HCT116 (cell line): Measurements from ENCODE around the gene LGALS9. TPM values are rescaled to one million over a fixed set of nuclear protein-coding genes. Genes with fewer than 3 reads are reported as not detected.

Experiments used
- ATAC-seq: fragments of 200-7000 bp; cut with Tn5 transposase; 2 replicates; pipeline ENCODE4 v1.9.1; 2020; ENCODE audit warnings: mild to moderate bottlenecking, moderate library complexity
- BruUV-seq: library from RNA; stranded (reverse); fragments of 400-500 nt; replicated peaks from 2 replicates; lab custom pipeline; 2021; lab: Mats Ljungman, UMichigan
- CTCF ChIA-PET: fragments of 300-600 bp; sonication (Branson Sonifier 250); formaldehyde crosslinking; loops from one replicate; lab custom pipeline; 2021; ENCODE audit warnings: antibody characterized with exemption; lab: Charles Lee
- POLR2A ChIA-PET: fragments of 300-600, 350-600 bp; sonication (Branson Sonifier 250); formaldehyde crosslinking; loops from one replicate; lab custom pipeline; 2021; ENCODE audit warnings: antibody characterized with exemption; lab: Charles Lee
- RAD21 ChIA-PET, 2 experiments: fragments of 300-600 bp; sonication (Branson Sonifier 250); formaldehyde crosslinking; loops; one replicate each; lab custom pipeline; 2023; ENCODE audit warnings: low total read pairs in 2 of 2; ENCODE audit not compliant: uncharacterized antibody in 2 of 2, unreplicated experiment in 2 of 2, low non-redundant PET in 1 of 2; lab: Charles Lee
- DNase-seq: peaks from one replicate; pipeline ENCODE4 v3.0.0-alpha.2; 2010; ENCODE audit warnings: low read depth, low spot score
- H2AFZ ChIP-seq: fragments of 200-600 bp; shearing (Covaris generic), sonication (generic); 2 replicates; pipeline ENCODE4 v1.6.1; 2017; ENCODE audit warnings: low read depth, mixed run types, mixed read lengths, antibody characterized with exemption, low read length; ENCODE audit not compliant: poor library complexity, severe bottlenecking
- H3K27ac ChIP-seq: 2 replicates; pipeline ENCODE4 v1.5.1; 2012; ENCODE audit warnings: low read depth, low read length
- H3K27me3 ChIP-seq: fragments of 200-600 bp; sonication (generic); 2 replicates; pipeline ENCODE4 v1.6.1; 2016; ENCODE audit warnings: mixed run types, low read length, mixed read lengths; ENCODE audit not compliant: insufficient read depth
- H3K36me3 ChIP-seq, 2 experiments: fragments of 200-500 bp in 1 of 2; fragments of 200-600 bp in 1 of 2; sonication (Bioruptor generic) in 1 of 2; sonication (generic) in 1 of 2; 2 replicates each; pipeline versions ENCODE4 v1.5.1 to v1.6.1; 2014 to 2016; ENCODE audit warnings: low read length in 2 of 2, inconsistent platforms in 1 of 2, mixed read lengths in 1 of 2, mixed run types in 1 of 2; ENCODE audit not compliant: insufficient read depth in 2 of 2, control insufficient read depth in 1 of 2
- H3K4me1 ChIP-seq, 2 experiments: fragments of 200-600 bp in 1 of 2; sonication (generic) in 1 of 2; 2 replicates each; pipeline versions ENCODE4 v1.5.1 to v1.6.1; 2012 to 2017; ENCODE audit warnings: low read length in 2 of 2, inconsistent platforms in 1 of 2, mild to moderate bottlenecking in 1 of 2, mixed read lengths in 1 of 2, mixed run types in 1 of 2, moderate library complexity in 1 of 2; ENCODE audit not compliant: insufficient read depth in 2 of 2, control insufficient read depth in 1 of 2
- H3K4me2 ChIP-seq: fragments of 200-600 bp; sonication (generic); 2 replicates; pipeline ENCODE4 v1.6.1; 2017; ENCODE audit warnings: mixed run types, low read length, mixed read lengths
- H3K4me3 ChIP-seq, 2 experiments: fragments of 200-600 bp in 1 of 2; sonication (generic) in 1 of 2; replicated peaks in 1 of 2; 2 replicates each; pipeline ENCODE4 v1.5.1; 2011 to 2016; ENCODE audit warnings: low read length in 2 of 2, control low read depth in 1 of 2, low read depth in 1 of 2, mild to moderate bottlenecking in 1 of 2, mixed read lengths in 1 of 2, mixed run types in 1 of 2
- H3K79me2 ChIP-seq: fragments of 200-600 bp; sonication (generic); 2 replicates; pipeline ENCODE4 v1.6.1; 2017; ENCODE audit warnings: mild to moderate bottlenecking, mixed run types, low read length, moderate library complexity, mixed read lengths; ENCODE audit not compliant: insufficient read depth
- H3K9ac ChIP-seq: fragments of 200-600 bp; sonication (generic); 2 replicates; pipeline ENCODE4 v1.6.1; 2016; ENCODE audit warnings: low read length, mixed read lengths
- H3K9me2 ChIP-seq: fragments of 200-600 bp; sonication (generic), shearing (Covaris generic); 2 replicates; pipeline ENCODE4 v1.6.1; 2017; ENCODE audit warnings: mixed run types, mild to moderate bottlenecking, moderate library complexity; ENCODE audit not compliant: insufficient read depth
- H3K9me3 ChIP-seq, 2 experiments: fragments of 200-500 bp in 1 of 2; fragments of 200-600 bp in 1 of 2; sonication (Bioruptor generic) in 1 of 2; sonication (generic) in 1 of 2; 2 replicates each; pipeline ENCODE4 v1.6.1; 2014 to 2017; ENCODE audit warnings: low read length in 2 of 2, mixed read lengths in 2 of 2, inconsistent platforms in 1 of 2, low read depth in 1 of 2, mild to moderate bottlenecking in 1 of 2, mixed run types in 1 of 2, moderate library complexity in 1 of 2; ENCODE audit not compliant: control insufficient read depth in 1 of 2, insufficient read depth in 1 of 2
- H4K20me1 ChIP-seq: fragments of 200-600 bp; sonication (generic), shearing (Covaris generic); 2 replicates; pipeline ENCODE4 v1.6.1; 2017; ENCODE audit warnings: mixed run types, mild to moderate bottlenecking, moderate library complexity; ENCODE audit not compliant: insufficient read depth
- ATF3 ChIP-seq: IDR thresholded peaks from 2 replicates; pipeline ENCODE4 v1.6.1; 2012
- CTCF ChIP-seq, 3 experiments: fragments of 200-600 bp in 1 of 3; sonication (generic) in 1 of 3; IDR thresholded peaks in 2 of 3; conservative IDR thresholded peaks in 1 of 3; 2 replicates each; pipeline ENCODE4 v1.5.1; 2012 to 2017; ENCODE audit warnings: low read depth in 2 of 3, low read length in 2 of 3, antibody characterized with exemption in 1 of 3, borderline replicate concordance in 1 of 3, control low read depth in 1 of 3, mild to moderate bottlenecking in 1 of 3, mixed read lengths in 1 of 3, mixed run types in 1 of 3, moderate library complexity in 1 of 3; ENCODE audit not compliant: insufficient read depth in 1 of 3
- EGR1 ChIP-seq: IDR thresholded peaks from 2 replicates; pipeline ENCODE4 v1.6.1; 2012; ENCODE audit warnings: low read depth
- ELF1 ChIP-seq: IDR thresholded peaks from 2 replicates; pipeline ENCODE4 v1.6.1; 2012; ENCODE audit warnings: low read depth, borderline replicate concordance
- FOSL1 ChIP-seq: IDR thresholded peaks from 2 replicates; pipeline ENCODE4 v1.6.1; 2012; ENCODE audit warnings: low read depth
- MAX ChIP-seq: IDR thresholded peaks from 2 replicates; pipeline ENCODE4 v1.6.1; 2012
- RAD21 ChIP-seq: IDR thresholded peaks from 2 replicates; pipeline ENCODE4 v1.6.1; 2012; ENCODE audit warnings: low read depth, mild to moderate bottlenecking
- SIN3A ChIP-seq: IDR thresholded peaks from 2 replicates; pipeline ENCODE4 v1.6.1; 2012; ENCODE audit warnings: low read depth
- SP1 ChIP-seq: IDR thresholded peaks from 2 replicates; pipeline ENCODE4 v1.6.1; 2012; ENCODE audit warnings: low read depth
- ZFX ChIP-seq: fragments of 450-650 bp; IDR thresholded peaks from 2 replicates; pipeline ENCODE4 v1.6.1; 2017
- intact Hi-C: fragments of 100-400 bp; cut with micrococcal nuclease; formaldehyde crosslinking; loops from 2 replicates; pipeline ENCODE4 v1.10.0; 2022
- total RNA-seq: library from RNA; stranded (reverse); gene quantifications from one replicate; pipeline ENCODE4 v1.2.1, GENCODE V29; 2021; ENCODE audit not compliant: unreplicated experiment

The LGALS9 gene
- total RNA-seq, 1 experiment from 2014 or later: 1.9 TPM

- DNase-seq (no peak), ATAC-seq (no peak)
- no peaks in the 10 kb centered on the region for H3K36me3 ChIP-seq
- intact Hi-C loops: no loop called here
- BruUV-seq: no TSS peak
- no peak overlapping the region for H3K9ac ChIP-seq
- no peak overlapping the region for H3K4me3 ChIP-seq
- POLR2A ChIA-PET: no interaction called here
- no peak for TF ChIP-seq SIN3A
- no peak for TF ChIP-seq FOSL1
- TF ChIP-seq ATF3: no peak
- TF ChIP-seq ELF1: no peak
- no peak for TF ChIP-seq SP1
- no peak for TF ChIP-seq MAX
- no peak for TF ChIP-seq CTCF (IDR thresholded peaks at IDR 0.05 in 2 of 3, conservative IDR thresholded peaks at IDR 0.05 in 1 of 3; ENCODE audit: borderline replicate concordance in 1 of 3, insufficient read depth in 1 of 3, low read depth in 2 of 3, low read length in 2 of 3)
- no peak for TF ChIP-seq RAD21
- TF ChIP-seq ZFX: no peak
- TF ChIP-seq EGR1: no peak
- RAD21 ChIA-PET: no interaction called here
- no peaks in the 10 kb centered on the region for H3K79me2 ChIP-seq
- no peak overlapping the region for H3K4me2 ChIP-seq
- no peaks in the 10 kb centered on the region for H3K27me3 ChIP-seq
- H3K9me2 ChIP-seq: no peaks in the 10 kb centered on the region
- H2AFZ ChIP-seq: no peak overlapping the region
- H3K9me3 ChIP-seq: no peaks in the 10 kb centered on the region
- no peak overlapping the region for H3K27ac ChIP-seq
- H4K20me1 ChIP-seq: no peaks in the 10 kb centered on the region
- CTCF ChIA-PET: no interaction called here
- H3K4me1 ChIP-seq: no peaks in the 10 kb centered on the region
Measured at GRCh38 chr17:27669136-27669535, 38.1 kb downstream of the LGALS9 start.
